T-cell (primary cell): ENCODE data around the gene TMEM185B. TPM values are rescaled to one million over a fixed set of nuclear protein-coding genes. Genes with fewer than 3 reads are reported as not detected.
A peak's percentile ranks its signal among the peaks of the same experiment; 100 is the strongest.

Source experiments
- ATAC-seq, 4 experiments: fragments of 200-7000 bp in 3 of 4; fragments of 150-1000 bp in 1 of 4; cut with Tn5 transposase; replicated peaks in 1 of 4; 1 replicate in 3 of 4; 2 replicates in 1 of 4; pipeline ENCODE4 v1.10.0; 2021; ENCODE audit warnings: moderate library complexity in 3 of 4, mild to moderate bottlenecking in 2 of 4, moderate number of reproducible peaks in 1 of 4
- CTCF ChIA-PET, 2 donors: fragments of 300-600 bp; sonication (Branson Sonifier 250); formaldehyde crosslinking; loops; one replicate each; lab custom pipeline; 2022; ENCODE audit warnings: antibody characterized with exemption in 2 of 2; lab: Charles Lee
- POLR2A ChIA-PET, 2 donors: fragments of 300-600 bp; sonication (Branson Sonifier 250); formaldehyde crosslinking; loops; one replicate each; lab custom pipeline; 2022; ENCODE audit warnings: antibody characterized with exemption in 2 of 2; lab: Charles Lee
- DNase-seq, 35 experiments: peaks; one replicate each; pipeline versions ENCODE4 v3.0.0 to v3.0.0-alpha.2; 2013 to 2023
- H3K27ac ChIP-seq: one replicate; pipeline ENCODE4 v1.5.1; 2013; ENCODE audit warnings: low read length
- H3K27me3 ChIP-seq, 2 experiments: replicated peaks in 1 of 2; 1 replicate in 1 of 2; 2 replicates in 1 of 2; pipeline versions ENCODE4 v1.6.1 to v1.7.0; 2013; ENCODE audit warnings: low read length in 1 of 2, mixed read lengths in 1 of 2; ENCODE audit not compliant: control insufficient read depth in 2 of 2, insufficient read depth in 2 of 2; ENCODE audit errors: extremely low read depth in 1 of 2
- H3K36me3 ChIP-seq, 2 donors: 1 replicate in 1 of 2; 2 replicates in 1 of 2; pipeline versions ENCODE4 v1.6.1 to v1.7.0; 2013; ENCODE audit warnings: low read length in 1 of 2; ENCODE audit not compliant: control insufficient read depth in 2 of 2, insufficient read depth in 1 of 2; ENCODE audit errors: extremely low read depth in 1 of 2
- H3K4me1 ChIP-seq, 2 experiments: 1 replicate in 1 of 2; 2 replicates in 1 of 2; pipeline versions ENCODE4 v1.6.1 to v1.7.0; 2013; ENCODE audit warnings: low read length in 2 of 2, mixed read lengths in 1 of 2; ENCODE audit not compliant: insufficient read depth in 2 of 2, control insufficient read depth in 1 of 2; ENCODE audit errors: extremely low read depth in 1 of 2
- H3K4me3 ChIP-seq, 2 donors: 1 replicate in 1 of 2; 2 replicates in 1 of 2; pipeline versions ENCODE4 v1.5.1 to v1.7.0; 2013; ENCODE audit warnings: mild to moderate bottlenecking in 2 of 2, low read length in 1 of 2, moderate library complexity in 1 of 2; ENCODE audit not compliant: control insufficient read depth in 1 of 2; ENCODE audit errors: extremely low read depth in 1 of 2
- H3K9me3 ChIP-seq: 2 replicates; pipeline ENCODE4 v1.7.0; 2013
- H3K27ac Mint-ChIP-seq, 2 donors: one replicate each; pipeline ENCODE4 v1.8.0; 2020 to 2021; ENCODE audit warnings: mild to moderate bottlenecking in 2 of 2, mixed read lengths in 2 of 2
- H3K27me3 Mint-ChIP-seq, 2 donors: one replicate each; pipeline ENCODE4 v1.8.0; 2021 to 2022; ENCODE audit warnings: mixed read lengths in 2 of 2
- H3K36me3 Mint-ChIP-seq: one replicate; pipeline ENCODE4 v1.8.0; 2021; ENCODE audit warnings: mixed read lengths
- H3K4me1 Mint-ChIP-seq, 3 donors: one replicate each; pipeline ENCODE4 v1.8.0; 2020 to 2022; ENCODE audit warnings: mixed read lengths in 3 of 3, mild to moderate bottlenecking in 1 of 3
- H3K4me3 Mint-ChIP-seq, 3 donors: one replicate each; pipeline ENCODE4 v1.8.0; 2020 to 2022; ENCODE audit warnings: mild to moderate bottlenecking in 3 of 3, mixed read lengths in 3 of 3, moderate library complexity in 3 of 3
- H3K9me3 Mint-ChIP-seq, 3 donors: one replicate each; pipeline ENCODE4 v1.8.0; 2020 to 2022; ENCODE audit warnings: mixed read lengths in 3 of 3
- WGBS: methylation state at CpG from one replicate; pipeline ENCODE4 v1.1.5; 2013; ENCODE audit warnings: missing lambda C conversion rate; ENCODE audit not compliant: insufficient coverage; 5-methylcytosine and 5-hydroxymethylcytosine counted together
- total RNA-seq, 35 experiments: library from RNA in 6 of 35; stranded (reverse) in 6 of 35; fragments of 120-200 nt in 1 of 35; gene quantifications; one replicate each; pipeline versions ENCODE4 v1.2.1 to v1.2.4 and lab custom pipeline; 2013 to 2026

The TMEM185B gene
- total RNA-seq, 5 donors from 2014 or later (not counting 1 experiment from before 2014, with no cell fraction given), result 14.8 to 25.2 (median 21.9) TPM

DNA sequence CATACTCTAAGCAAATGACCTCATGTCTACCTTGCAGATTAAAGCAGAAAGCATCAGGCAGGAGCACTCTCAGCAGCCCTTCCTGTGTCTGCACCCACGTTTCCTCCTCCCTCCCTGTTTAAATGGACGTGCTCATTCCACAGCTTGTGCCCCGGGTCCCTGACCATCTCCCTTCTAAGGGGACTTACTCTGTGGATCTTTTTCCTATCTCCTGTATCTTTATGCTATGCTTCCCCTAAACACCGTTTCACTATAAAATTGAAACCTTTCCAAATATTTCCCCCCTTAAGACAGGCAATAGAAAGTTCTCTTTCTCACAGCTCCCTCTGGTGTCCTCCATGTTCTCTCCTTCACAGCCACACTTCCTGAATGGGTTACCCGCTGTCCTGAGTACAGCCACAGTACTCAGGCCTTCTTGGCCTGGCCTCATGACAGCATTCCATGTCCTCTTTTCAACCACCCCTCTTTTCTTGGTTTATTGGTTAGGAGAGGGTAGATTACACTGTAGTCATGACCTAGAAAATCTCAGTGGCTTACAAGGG lies 41.1 kb downstream of the TMEM185B start:
- Histone ChIP-seq H3K4me3 (no peak overlapping the region), H3K36me3 (peaks cover 0 to 3% of the 10 kb centered on the region in 2 donors), H3K9me3 (no peaks in the 10 kb centered on the region), H3K27ac (peak overlapping the region; percentile 35), H3K4me1 (peaks cover 30 to 40% of the 10 kb centered on the region in 2 experiments), H3K27me3 (no peaks in the 10 kb centered on the region)
- Mint-ChIP-seq H3K4me3 (peak overlapping the region; percentile 57 to 70 (median 59)), H3K27ac (peak overlapping the region; percentile 78 to 87), H3K27me3 (peaks cover 2 to 3% of the 10 kb centered on the region in 2 donors), H3K36me3 (peaks cover 12% of the 10 kb centered on the region), H3K4me1 (peaks cover 50 to 58% (median 50%) of the 10 kb centered on the region in 3 donors), H3K9me3 (no peaks in the 10 kb centered on the region)
- ChIA-PET CTCF (interaction anchor here in 1 of 2 donors (1.2 kb wide), 1 partner anchor 169 kb away, joined by 5 read pairs; the partner anchor contains the start of gene EPB41L5), POLR2A (interaction anchor here in 1 of 2 donors (1.1 kb wide), 1 partner anchor 38 kb away, joined by 3 read pairs; no protein-coding TSS in a partner anchor)
- ATAC-seq (no peak), DNase-seq (peak in 2 of 35 experiments; percentile 21 to 31)
- 25% methylated on average over 4 of the region's 5 CpGs for WGBS

DNA sequence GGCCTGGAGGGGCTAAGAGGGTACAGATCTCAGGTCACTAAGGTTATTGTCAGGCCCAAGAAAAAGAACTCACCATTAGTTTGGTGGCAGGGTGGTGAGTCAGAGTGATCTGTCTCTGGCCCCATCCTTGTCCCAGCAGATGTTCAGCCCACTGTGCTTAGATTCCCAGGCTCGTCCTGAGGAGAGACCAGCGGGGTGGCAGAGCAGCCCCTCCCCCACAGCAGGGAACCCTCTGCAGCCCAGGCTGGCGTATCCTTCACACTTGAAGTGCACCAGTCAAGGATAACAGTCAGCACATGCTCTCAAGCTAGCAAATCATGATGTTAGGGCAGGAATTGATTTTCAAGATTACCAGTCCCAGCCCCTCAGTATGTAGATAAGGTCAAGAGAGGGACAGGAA lies 43.1 kb downstream of the TMEM185B start:
- Histone ChIP-seq H3K9me3 (no peaks in the 10 kb centered on the region), H3K36me3 (peaks cover 0 to 3% of the 10 kb centered on the region in 2 donors), H3K27ac (no peak overlapping the region), H3K4me1 (peaks cover 44 to 53% of the 10 kb centered on the region in 2 experiments), H3K27me3 (no peaks in the 10 kb centered on the region), H3K4me3 (no peak overlapping the region)
- DNase-seq (no peak), ATAC-seq (no peak)
- CTCF ChIA-PET, result interaction anchor here in 1 of 2 donors (1.0 kb wide), 1 partner anchor 131 kb away, joined by 3 read pairs; no protein-coding TSS in a partner anchor
- WGBS, result no CpG with 5 or more reads among the region's 3 CpGs
- peaks cover 6% of the 10 kb centered on the region for H3K36me3 Mint-ChIP-seq
- no peak overlapping the region for H3K4me3 Mint-ChIP-seq
- peaks cover under 1 to 3% of the 10 kb centered on the region in 2 donors for H3K27me3 Mint-ChIP-seq
- H3K4me1 Mint-ChIP-seq, result peaks cover 64 to 75% (median 70%) of the 10 kb centered on the region in 3 donors
- H3K9me3 Mint-ChIP-seq, result no peaks in the 10 kb centered on the region
- POLR2A ChIA-PET, result no interaction called here
- H3K27ac Mint-ChIP-seq, result peak overlapping the region in 1 of 2 donors; percentile 75

DNA sequence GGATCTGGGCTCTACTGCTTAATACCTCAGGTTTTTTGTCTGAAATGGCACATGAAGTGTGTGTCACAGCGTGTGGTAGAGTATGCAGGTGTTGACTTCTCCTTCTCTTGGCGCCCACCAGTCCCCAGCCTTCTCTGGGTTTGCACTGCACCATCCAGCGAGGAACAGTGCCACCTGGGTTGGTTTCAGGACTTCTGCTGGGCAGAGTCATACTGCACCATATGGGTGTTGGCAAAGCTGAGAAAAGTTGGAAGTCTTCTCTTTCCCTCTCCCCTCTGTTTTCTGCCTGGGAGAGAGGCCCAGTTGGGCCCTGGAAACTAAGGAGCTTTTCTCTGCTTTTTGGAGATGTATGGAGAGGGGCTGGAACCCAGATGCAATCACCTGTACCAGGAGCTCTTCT lies 43.8 kb downstream of the TMEM185B start:
- POLR2A ChIA-PET, result no interaction called here
- Histone ChIP-seq H3K27ac (no peak overlapping the region), H3K9me3 (no peaks in the 10 kb centered on the region), H3K36me3 (peaks cover 0 to 3% of the 10 kb centered on the region in 2 donors), H3K27me3 (no peaks in the 10 kb centered on the region), H3K4me1 (peaks cover 44 to 58% of the 10 kb centered on the region in 2 experiments), H3K4me3 (no peak overlapping the region)
- DNase-seq (no peak), ATAC-seq (no peak)
- peak overlapping the region; percentile 1 to 75 for H3K27ac Mint-ChIP-seq
- no CpG with 5 or more reads among the region's 3 CpGs for WGBS
- H3K4me1 Mint-ChIP-seq, result peaks cover 68 to 79% (median 74%) of the 10 kb centered on the region in 3 donors
- CTCF ChIA-PET, result no interaction called here
- H3K9me3 Mint-ChIP-seq, result no peaks in the 10 kb centered on the region
- H3K27me3 Mint-ChIP-seq, result peaks cover 0 to 3% of the 10 kb centered on the region in 2 donors
- peaks cover 6% of the 10 kb centered on the region for H3K36me3 Mint-ChIP-seq
- H3K4me3 Mint-ChIP-seq, result peak overlapping the region in 1 of 3 donors; percentile 86

DNA sequence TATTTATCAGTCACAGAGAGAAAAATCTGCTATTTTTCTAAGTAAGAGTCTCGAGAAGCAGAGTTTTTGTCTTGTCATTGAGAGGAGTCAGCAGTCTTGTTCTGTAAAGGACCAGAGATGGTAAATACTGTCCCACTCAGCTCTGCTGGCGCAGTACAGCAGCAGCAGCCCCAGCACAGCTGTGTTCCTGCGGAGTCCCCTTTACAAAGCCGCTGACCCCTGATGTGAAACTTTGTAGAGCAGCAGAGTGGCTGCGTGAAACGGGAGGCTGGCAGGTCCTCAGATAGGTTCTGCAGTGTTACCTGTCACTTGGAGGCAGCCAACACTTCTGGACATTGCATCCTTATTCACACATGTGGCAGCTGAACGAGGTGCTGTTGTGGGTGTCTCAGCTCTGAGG lies 45.2 kb downstream of the TMEM185B start:
- CTCF ChIA-PET, result interaction anchor here in 1 of 2 donors (2.4 kb wide), 1 partner anchor 418 kb away, joined by 15 read pairs; the partner anchor contains the start of gene PTPN4
- H3K27me3 ChIP-seq, result no peaks in the 10 kb centered on the region
- peak overlapping the region; percentile 15 to 58 for H3K4me3 ChIP-seq
- Mint-ChIP-seq H3K27me3 (no peaks in the 10 kb centered on the region), H3K9me3 (no peaks in the 10 kb centered on the region), H3K27ac (peak overlapping the region; percentile 90 to 100), H3K4me1 (peaks cover 60 to 70% (median 70%) of the 10 kb centered on the region in 3 donors), H3K36me3 (no peaks in the 10 kb centered on the region), H3K4me3 (peak overlapping the region; percentile 86 to 91 (median 90))
- H3K9me3 ChIP-seq, result no peaks in the 10 kb centered on the region
- H3K27ac ChIP-seq, result peak overlapping the region; percentile 92
- DNase-seq (peak in 1 of 35 experiments; percentile 17), ATAC-seq (no peak)
- H3K4me1 ChIP-seq, result peaks cover 44 to 58% of the 10 kb centered on the region in 2 experiments
- POLR2A ChIA-PET, result interaction anchor here in 1 of 2 donors (1.1 kb wide), 1 partner anchor 1559 kb away, joined by 14 read pairs; the partner anchor contains the start of gene NIFK
- 71% methylated on average over 7 of the region's 7 CpGs for WGBS
- H3K36me3 ChIP-seq, result peaks cover 0 to 3% of the 10 kb centered on the region in 2 donors

DNA sequence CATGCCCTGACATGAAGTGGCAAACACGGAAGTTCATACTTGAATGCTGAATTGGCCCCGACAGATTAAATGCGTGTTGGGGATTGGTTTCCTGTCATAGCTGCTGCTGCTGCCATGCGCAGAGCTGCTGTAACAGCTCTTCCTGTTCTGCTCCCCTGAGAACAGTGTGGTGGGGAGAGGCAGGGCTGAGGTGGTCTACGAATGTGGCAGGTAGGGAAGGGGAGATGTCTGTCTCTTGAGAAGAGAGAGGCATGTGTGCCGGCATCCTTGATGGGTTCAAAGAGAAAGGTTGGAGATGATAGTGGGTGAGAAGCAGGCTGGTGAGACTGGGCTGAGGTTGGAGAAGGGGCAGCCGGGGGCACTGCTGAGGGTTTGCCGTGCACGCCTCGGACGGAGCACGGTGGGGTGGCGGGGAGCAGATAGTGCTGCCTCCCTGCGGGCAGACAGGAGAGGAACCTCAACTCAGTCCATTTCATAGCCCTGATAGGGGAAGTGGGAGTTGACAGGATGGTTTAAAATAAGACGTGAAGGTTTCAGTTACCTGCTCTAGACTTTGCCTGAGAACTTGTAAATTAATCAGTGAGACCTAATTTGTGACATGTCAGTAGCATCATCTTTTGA lies 46.1 kb downstream of the TMEM185B start:
- Mint-ChIP-seq H3K27me3 (no peaks in the 10 kb centered on the region), H3K27ac (peak overlapping the region; percentile 97 to 100), H3K36me3 (no peaks in the 10 kb centered on the region), H3K4me3 (peak overlapping the region; percentile 86 to 91 (median 90)), H3K9me3 (no peaks in the 10 kb centered on the region), H3K4me1 (peaks cover 53 to 64% (median 63%) of the 10 kb centered on the region in 3 donors)
- DNase-seq (peak; percentile 69 to 91 (median 77)), ATAC-seq (peak; percentile 93 to 95 (median 93))
- CTCF ChIA-PET, result interaction anchor here (0.6 to 4.5 kb wide), 35 partner anchors 8 to 536 kb away, joined by 3 to 35 read pairs (median 4); partner anchors contain the start of genes EPB41L5 (in 1 of the 2), PTPN4 (in 1 of the 2), RALB (in 1 of the 2) and TMEM177 (in 1 of the 2)
- Histone ChIP-seq H3K9me3 (no peaks in the 10 kb centered on the region), H3K4me3 (peak overlapping the region; percentile 46 to 58), H3K27ac (peak overlapping the region; percentile 92), H3K27me3 (no peaks in the 10 kb centered on the region), H3K4me1 (peaks cover 44 to 52% of the 10 kb centered on the region in 2 experiments), H3K36me3 (peaks cover 0 to 3% of the 10 kb centered on the region in 2 donors)
- 0% methylated on average over 9 of the region's 15 CpGs for WGBS
- POLR2A ChIA-PET, result interaction anchor here (0.6 to 1.4 kb wide), 9 partner anchors 46 to 1586 kb away, joined by 3 to 14 read pairs (median 4); partner anchors contain the start of genes PTPN4 (in 2 of the 2), NIFK (in 1 of the 2) and TMEM185B (in 1 of the 2)
